LoVo (cell line): ENCODE data around the gene CSH2.
"Not testable (repeated sequence)": the region's sequence is repeated elsewhere in the genome, so short reads cannot be mapped to it uniquely, and the experiment has no call there.

Experiments
- DNase-seq: peaks from one replicate; pipeline ENCODE4 v3.0.0-alpha.2; 2016; ENCODE audit warnings: low spot score

The CSH2 gene

GRCh38 chr17:63896524-63897354, 23.3 kb upstream of the CSH2 start, which contains the start of gene CSH1:
Gene CSH1 (minus strand): TSS chr17:63896574. CDS start chr17:63896511, 63 bp downstream.
- DNase-seq = not testable (repeated sequence)

- not testable (repeated sequence) for DNase-seq
Observed at GRCh38 chr17:63894821-63895220, 21.3 kb upstream of the CSH2 start.

- not testable (repeated sequence) for DNase-seq
Observed at GRCh38 chr17:63894021-63894420, 20.5 kb upstream of the CSH2 start.

- not testable (repeated sequence) for DNase-seq
Observed at GRCh38 chr17:63892316-63893037, 19.0 kb upstream of the CSH2 start.

- not testable (repeated sequence) for DNase-seq
Observed at GRCh38 chr17:63889026-63889848, 15.8 kb upstream of the CSH2 start.

- DNase-seq = not testable (repeated sequence)
Observed at GRCh38 chr17:63885119-63885518, 11.6 kb upstream of the CSH2 start.

- not testable (repeated sequence) for DNase-seq
Observed at GRCh38 chr17:63882626-63883126, 9.2 kb upstream of the CSH2 start.

GRCh38 chr17:63881935-63882601, 8.6 kb upstream of the CSH2 start, which contains the start of gene GH2:
Gene GH2 (minus strand): TSS chr17:63881944. CDS start chr17:63881801, 143 bp downstream.
- peak; percentile 64 for DNase-seq

GRCh38 chr17:63881337-63881736, 7.9 kb upstream of the CSH2 start:
- DNase-seq = not testable (repeated sequence)

- DNase-seq = no peak
Observed at GRCh38 chr17:63880706-63881105, 7.2 kb upstream of the CSH2 start.

GRCh38 chr17:63878413-63878812, 4.9 kb upstream of the CSH2 start:
- not testable (repeated sequence) for DNase-seq

- not testable (repeated sequence) for DNase-seq
Observed at GRCh38 chr17:63874693-63875092, 1.2 kb upstream of the CSH2 start.

- not testable (repeated sequence) for DNase-seq
Observed at GRCh38 chr17:63874061-63874626, 667 bp upstream of the CSH2 start.

- DNase-seq = not testable (repeated sequence)
Observed at GRCh38 chr17:63871646-63872365, 1.7 kb downstream of the CSH2 start.

- not testable (repeated sequence) for DNase-seq
Observed at GRCh38 chr17:63870292-63870665, 3.2 kb downstream of the CSH2 start.

- DNase-seq = not testable (repeated sequence)
Observed at GRCh38 chr17:63869491-63870291, 3.8 kb downstream of the CSH2 start.

- DNase-seq = not testable (repeated sequence)
Observed at GRCh38 chr17:63866625-63867024, 6.9 kb downstream of the CSH2 start.

GRCh38 chr17:63859257-63859656, 14.2 kb downstream of the CSH2 start:
- no peak for DNase-seq

GRCh38 chr17:63856425-63856824, 17.1 kb downstream of the CSH2 start:
- not testable (repeated sequence) for DNase-seq
